IPS DF 19.7 (cell line): ENCODE results near the gene RPL13A.

Experiments used
- DNase-seq: peaks from one replicate; pipeline ENCODE4 v3.0.0-alpha.2; 2013; ENCODE audit warnings: low read depth, low spot score

Gene RPL13A

DNA sequence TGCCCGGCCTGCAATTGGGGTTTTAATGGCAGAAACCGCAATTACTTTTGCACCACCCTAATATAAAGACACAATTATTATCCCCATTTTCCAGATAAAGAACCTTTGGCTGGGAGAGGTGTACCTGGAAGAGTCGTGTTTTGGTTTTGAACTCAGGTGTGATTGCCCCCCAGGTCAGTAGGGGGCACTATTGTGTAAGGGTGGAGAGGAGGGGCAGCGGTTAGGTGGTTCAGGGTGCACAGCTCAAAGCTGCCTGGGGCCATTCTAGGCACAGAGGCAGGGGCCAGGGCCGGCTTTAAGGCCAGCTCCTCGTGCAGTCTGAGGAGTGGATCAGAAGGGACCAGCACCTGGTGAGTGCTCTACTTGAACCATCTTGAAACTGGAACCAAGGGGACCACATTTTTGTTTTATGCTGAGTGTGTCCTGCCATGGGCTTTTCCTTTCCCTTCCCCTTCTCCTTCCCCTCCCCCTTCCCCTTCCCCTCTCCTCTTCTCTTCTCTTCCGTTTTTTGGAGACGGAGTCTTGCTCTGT lies 19.2 kb downstream of the RPL13A start:
- DNase-seq = no peak

DNA sequence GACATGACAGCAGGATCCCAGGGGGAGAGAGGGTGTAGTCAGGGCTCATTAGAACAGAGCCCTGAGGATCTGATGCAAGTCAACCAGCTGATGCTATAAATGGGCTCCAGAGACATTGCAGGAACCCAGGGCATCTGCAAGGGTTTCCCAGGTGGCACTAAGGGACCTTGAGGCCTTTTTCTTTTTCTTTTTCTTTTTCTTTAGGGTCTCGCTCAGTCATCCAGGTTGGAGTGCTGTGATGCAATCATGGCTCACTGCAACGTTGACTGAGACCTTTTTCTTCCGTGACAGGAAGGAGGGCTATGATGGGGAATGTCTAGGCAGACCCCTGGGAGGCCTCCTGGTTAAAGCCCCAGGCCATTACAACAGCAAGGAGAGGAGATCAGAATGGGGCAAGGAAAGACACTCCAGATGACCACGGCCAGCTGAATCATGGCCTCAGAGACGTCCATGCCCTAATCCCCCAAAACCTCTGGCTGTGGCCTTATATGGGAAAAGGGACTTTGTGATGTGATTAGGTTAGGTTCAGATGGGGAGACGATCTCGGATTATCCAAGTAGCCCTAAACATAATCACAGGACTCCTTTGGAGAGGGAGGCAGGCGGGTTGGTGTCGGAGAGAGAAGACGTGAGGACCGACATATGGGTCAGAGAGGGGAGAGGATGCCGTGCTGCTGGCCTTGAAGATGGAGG lies 20.5 kb downstream of the RPL13A start:
- DNase-seq = no peak

DNA sequence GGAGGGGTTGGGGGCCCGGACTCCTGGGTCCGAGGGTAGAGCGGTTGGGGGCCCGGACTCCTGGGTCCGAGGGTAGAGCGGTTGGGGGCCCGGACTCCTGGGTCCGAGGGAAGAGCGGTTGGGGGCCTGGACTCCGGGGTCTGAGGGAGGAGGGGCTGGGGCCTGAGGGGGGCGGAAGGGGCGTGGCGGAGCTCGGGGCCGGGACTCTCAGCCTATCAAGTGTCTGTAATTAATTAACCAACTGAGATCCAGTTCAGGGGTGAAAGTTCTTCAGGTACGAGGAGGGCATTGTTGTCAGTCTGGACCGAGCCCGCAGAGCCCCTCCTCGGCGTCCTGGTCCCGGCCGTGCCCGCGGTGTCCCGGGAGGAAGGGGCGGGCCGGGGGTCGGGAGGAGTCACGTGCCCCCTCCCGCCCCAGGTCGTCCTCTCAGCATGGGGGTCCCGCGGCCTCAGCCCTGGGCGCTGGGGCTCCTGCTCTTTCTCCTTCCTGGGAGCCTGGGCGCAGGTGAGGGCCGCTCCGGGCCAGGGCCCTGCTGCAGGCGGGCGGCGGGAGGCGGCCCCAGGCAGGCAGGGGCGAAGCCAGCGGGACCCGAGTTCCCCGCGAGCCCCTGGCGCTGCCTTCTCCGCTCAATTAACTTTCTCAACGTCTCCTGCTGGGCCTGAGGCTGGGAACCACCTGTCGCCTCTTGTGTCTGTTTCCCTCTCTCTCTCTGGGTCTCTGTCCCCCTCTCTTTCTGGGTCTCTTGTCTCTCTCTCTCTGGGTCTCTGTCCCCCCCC lies 25.8 kb downstream of the RPL13A start:
- no peak for DNase-seq

DNA sequence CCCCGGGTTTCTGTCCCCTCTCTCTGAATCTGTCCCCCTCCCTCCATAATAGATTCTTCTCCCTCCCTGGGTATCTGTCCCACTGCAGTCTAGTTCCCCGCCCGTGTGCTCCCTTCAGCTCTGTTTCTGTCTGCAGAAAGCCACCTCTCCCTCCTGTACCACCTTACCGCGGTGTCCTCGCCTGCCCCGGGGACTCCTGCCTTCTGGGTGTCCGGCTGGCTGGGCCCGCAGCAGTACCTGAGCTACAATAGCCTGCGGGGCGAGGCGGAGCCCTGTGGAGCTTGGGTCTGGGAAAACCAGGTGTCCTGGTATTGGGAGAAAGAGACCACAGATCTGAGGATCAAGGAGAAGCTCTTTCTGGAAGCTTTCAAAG lies 26.3 kb downstream of the RPL13A start:
- no peak for DNase-seq

DNA sequence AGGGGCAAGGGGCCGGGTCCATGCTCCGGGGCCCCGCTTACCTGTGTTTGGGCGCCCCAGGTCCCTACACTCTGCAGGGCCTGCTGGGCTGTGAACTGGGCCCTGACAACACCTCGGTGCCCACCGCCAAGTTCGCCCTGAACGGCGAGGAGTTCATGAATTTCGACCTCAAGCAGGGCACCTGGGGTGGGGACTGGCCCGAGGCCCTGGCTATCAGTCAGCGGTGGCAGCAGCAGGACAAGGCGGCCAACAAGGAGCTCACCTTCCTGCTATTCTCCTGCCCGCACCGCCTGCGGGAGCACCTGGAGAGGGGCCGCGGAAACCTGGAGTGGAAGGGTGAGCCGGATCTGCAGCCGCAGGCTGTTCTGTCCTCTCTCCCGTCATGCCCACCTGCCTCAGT lies 26.7 kb downstream of the RPL13A start:
- DNase-seq = no peak

DNA sequence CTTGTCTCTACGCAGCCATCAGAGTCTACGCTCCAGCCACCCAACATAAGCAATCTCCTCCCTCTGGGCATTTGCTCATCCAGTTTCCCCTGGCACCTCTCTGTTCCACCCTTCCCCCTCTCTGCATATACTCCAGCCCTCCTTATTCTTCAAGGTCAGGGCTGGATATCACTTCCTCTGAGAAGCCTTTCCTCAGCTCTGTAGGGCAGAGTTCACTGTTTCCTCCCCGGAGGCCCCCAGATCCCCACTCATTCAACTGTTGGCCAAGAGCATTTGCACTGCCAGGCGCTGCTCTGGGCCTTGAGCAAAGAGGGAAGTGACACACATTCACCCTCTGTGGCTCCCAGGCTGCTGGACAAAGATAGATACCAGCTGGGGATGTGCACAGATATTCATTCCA lies 28.4 kb downstream of the RPL13A start:
- DNase-seq = no peak

DNA sequence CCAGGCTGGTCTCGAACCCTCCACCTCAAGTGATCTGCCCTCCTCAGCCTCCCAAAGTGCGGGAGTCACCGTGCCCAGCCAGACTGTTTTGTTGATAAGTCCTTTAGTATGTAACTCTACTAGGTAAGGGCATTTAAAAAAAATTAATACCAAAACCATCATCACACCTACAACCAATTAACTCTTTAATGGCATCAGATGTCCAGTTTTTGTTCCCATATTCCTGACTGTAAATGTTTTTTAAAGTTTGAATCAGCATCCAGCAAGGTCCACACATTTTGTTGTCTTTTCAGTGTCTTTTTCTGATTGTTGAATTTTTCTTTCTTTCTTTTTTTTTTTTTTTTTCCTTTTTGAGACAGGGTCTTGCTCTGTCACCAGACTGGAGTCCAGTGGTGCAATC lies 30.6 kb downstream of the RPL13A start:
- DNase-seq = no peak

DNA sequence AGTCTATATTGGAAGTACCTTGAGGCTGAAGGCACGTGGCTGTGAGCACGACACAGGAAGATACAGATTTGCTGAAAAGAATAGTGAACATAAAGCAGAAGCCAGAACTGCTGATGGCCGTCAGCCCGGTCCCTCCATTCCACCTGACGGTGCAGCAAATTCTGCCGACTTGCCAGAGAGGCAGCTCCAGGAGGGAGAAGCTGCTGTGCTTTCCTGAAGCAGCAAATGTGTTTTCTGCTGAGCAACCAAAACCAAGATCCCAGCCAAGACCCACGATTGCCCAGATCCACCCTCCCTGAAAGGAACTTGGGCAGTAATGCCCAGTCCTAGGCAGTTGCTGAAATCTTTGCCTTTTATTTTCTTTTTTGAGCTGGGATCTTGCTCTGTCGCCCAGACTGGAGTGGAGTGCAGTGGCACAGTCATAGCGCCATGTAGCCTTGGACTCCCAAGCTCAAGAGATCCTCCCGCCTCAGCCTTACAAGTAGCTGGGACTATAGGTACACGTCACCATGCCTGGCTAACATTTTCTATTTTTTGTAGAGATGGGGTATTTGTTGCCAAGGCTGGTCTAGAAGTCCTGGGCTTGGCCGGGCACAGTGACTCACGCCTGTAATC lies 33.4 kb downstream of the RPL13A start:
- no peak for DNase-seq

DNA sequence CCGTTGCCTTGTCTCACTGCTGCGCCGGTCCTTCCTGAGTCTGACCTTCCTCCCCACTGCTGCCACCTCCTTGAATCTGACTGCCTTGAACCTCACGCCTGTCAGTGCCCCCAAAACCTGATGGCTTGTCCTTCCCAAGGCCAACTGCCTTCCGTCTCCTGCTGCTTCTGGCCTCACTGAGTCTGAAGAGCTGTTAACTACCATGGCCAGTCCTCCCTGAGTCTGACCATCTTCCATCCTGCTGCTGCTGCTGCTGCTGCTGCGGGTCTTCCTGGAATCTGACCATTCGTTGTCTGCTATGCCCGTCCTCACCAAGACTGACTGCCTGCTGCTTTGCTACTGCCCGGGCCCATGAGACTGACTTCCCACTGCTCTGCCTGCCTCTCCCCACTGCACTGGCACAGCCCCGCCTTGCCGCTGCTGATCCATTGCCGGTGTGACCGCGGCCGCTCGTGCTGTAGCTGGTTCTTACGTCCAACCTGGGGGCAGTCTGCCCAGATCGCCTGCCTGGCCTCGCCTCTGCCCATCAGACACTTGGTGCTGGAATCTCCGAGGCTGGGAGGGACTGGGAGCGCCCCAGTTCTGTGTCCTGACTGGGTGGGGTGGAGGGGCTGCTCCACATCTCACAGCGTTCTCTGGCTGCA lies 37.5 kb downstream of the RPL13A start:
- DNase-seq = no peak

DNA sequence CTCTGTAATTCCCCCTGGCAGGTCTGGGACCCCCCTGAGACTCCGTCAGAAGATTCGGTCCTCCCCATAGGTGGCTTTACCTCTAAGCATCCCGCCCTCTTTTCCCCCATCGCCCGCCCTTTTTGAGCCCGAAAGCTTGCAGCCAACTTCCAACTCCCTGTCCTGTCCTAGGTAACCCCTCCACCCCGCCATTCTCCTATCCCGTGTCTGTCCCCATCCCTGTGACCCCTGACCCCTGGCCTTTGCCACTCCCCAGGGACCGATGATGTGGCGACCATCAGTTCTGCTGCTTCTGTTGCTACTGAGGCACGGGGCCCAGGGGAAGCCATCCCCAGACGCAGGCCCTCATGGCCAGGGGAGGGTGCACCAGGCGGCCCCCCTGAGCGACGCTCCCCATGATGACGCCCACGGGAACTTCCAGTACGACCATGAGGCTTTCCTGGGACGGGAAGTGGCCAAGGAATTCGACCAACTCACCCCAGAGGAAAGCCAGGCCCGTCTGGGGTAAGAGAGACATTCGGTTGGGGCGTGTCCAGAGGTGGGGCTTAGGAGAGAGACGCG lies 40.9 kb downstream of the RPL13A start:
- no peak for DNase-seq

DNA sequence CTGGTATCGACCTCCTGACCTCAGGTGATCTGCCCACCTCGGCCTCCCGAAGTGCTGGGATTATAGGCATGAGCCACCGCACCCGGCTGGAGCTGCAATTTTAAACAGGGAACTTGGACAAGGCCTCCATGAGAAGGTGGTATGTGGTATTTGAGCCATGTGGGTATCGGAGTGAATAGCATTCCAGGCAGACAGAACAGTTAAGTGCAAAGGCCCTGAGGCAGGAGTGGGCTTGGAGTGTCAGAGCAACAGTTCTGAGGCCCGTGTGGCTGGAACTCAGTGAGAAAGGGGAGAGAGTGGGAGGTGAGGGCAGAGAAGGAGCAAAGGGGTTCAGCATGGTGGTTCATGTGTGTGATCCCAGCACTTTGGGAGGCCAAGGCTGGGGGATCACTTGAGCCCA lies 43.3 kb downstream of the RPL13A start:
- no peak for DNase-seq

DNA sequence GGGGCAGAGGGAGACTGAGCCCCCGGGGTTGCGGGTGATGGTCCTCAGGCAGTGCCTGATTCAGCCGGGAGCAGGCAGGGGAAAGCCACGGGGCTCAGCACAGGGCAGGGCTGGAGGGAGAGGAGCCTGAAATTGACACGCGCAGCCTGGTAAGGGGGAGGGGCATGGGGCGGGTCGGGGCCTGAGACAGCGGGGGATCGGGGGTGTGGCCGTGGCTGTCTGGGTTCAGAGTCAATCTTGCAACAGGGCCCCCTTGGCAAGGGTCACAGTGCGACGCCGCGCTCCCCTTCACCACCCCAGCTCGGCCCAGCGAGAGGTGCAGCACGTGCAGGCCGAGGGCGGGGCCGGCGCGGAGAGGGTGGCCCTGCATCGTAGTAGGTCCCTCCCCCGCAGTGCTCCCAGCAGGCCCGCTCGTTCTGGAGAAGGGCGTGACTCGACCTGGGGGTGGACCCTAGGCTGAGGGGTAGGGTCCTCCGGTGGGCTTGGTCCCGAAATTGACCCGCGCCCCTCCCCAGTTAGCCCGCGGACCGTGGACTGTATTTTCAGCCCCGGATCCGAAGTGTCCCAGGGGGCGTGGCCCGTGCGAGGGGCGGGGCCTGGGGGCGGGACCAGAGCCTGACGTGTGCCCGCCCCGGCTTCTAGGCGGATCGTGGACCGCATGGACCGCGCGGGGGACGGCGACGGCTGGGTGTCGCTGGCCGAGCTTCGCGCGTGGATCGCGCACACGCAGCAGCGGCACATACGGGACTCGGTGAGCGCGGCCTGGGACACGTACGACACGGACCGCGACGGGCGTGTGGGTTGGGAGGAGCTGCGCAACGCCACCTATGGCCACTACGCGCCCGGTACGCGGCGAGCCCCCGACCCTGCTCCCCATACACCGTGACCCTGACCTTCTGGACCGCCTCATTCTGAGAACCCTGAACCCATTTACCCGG lies 46.4 kb downstream of the RPL13A start:
- no peak for DNase-seq

DNA sequence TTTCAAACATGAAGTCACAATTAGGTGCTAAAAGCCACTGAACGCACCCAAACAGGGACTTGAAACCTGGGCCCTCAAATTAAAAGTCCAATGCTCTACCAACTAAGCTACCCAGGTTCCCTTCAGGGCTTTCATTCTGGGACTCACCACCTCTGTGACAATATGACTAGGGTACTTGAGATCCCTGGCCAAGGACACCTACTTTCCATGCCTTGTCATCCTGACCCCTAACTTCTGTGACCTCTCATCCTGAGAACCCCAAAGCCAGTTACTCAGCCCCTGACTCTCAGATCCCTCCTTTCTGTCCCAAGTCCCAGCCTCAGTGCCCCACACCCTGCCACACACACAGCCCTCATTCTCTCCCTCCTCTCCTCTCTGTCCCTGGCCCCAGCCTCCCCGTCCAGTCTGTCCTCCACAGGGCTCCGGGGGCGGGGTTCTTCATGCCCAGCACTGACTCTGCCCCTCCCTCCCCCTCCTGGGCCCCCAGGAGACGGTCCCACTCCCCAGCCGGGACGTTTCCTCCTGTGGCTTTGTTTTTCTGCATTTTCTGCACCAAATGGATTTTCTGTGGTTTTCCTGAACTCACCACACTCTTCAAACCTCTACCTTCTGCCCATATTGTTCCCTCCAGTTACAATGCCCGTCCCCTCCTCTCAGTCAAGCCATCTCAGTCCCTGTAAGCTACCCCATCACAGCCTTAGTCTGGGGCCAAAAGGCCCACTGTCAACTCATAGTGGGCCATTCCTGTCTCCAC lies 47.4 kb downstream of the RPL13A start:
- no peak for DNase-seq

DNA sequence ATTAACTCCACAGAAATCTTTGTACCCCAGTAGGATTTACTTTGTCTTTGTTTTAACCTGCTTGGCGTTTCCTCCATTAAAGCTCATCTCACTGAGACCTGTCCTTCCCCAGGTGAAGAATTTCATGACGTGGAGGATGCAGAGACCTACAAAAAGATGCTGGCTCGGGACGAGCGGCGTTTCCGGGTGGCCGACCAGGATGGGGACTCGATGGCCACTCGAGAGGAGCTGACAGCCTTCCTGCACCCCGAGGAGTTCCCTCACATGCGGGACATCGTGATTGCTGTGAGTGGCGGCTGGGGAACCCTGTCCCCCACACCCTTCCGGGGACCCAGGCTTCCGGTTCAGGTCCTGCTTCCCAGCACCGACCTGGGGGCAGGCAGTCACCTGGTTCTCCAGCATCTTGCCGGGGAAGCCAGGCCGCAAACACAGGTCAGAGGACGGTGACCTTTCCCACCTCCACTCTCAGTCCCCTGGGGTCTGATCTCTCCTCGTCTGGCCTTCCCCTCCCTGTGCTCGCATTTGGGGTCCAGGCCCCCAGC lies 49.6 kb downstream of the RPL13A start:
- no peak for DNase-seq

DNA sequence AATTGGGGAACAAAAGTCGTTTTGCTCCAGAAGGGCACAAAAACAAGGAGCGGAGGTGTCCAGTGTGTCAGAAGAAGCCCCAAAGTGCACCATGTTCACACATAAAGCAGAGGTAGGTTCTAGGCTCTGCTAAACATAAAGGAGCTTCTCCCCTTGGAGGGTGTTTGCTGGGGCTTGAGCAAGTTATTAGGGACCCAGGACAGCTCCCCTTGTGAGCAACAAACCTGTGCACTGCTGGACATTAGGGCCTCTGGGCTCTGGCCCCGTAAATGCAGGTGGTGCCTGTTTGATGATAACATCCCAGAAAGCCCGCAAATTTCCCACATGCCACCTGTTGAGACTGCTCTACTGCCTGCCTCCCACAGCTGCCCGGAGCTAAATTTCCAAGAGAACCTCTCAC lies 51.2 kb downstream of the RPL13A start:
- DNase-seq = no peak

DNA sequence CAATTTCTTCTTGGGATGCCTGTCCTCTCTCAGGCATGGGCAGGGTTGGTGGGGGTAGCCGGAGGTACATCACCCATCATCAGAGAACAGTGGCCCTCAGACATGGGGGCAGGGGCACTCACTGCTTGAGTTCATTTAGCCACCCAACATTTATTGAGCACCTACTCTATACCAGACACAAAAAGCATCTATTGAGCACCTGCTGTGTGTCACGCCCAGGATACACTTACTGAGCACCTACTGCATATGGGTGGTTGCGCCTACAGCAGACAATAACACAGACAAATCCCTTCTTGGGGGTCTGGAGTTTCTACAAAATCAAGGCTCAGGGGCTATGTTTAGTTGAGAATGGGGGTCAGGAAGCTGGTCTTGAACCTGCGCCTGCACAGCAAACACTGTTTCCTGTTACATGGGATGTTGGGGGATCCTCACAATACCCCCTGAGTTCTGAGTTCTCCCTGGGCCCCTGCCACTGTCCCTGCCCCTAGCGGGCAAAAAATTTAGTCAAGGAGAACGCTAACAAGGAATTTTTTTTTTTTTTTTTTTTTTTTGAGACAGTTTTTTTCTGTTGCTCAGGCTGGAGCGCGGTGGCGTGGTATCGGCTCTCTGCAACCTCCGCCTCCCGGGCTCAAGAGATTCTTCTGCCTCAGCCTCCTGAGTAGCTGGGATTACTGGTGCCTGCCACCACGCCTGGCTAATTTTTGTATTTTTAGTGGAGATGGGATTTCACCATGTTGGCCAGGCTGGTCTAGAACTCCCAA lies 52.0 kb downstream of the RPL13A start:
- no peak for DNase-seq
